Panc1 (cell line): ENCODE results near the gene FSTL4.

Experiments used
- POLR2AphosphoS5 ChIP-seq: IDR thresholded peaks from 2 replicates; pipeline ENCODE4 v1.6.1; 2012; ENCODE audit warnings: mild to moderate bottlenecking, low read depth, low read length, moderate library complexity
- SIN3A ChIP-seq: IDR thresholded peaks from 2 replicates; pipeline ENCODE4 v1.6.1; 2012; ENCODE audit warnings: low read depth, mild to moderate bottlenecking, low read length, moderate library complexity, borderline replicate concordance; ENCODE audit not compliant: insufficient read depth
- TCF7L2 ChIP-seq: IDR thresholded peaks from 2 replicates; pipeline ENCODE4 v1.6.1; 2011; ENCODE audit warnings: mild to moderate bottlenecking, low read depth, low read length, inconsistent platforms
- TF ChIP-seq, protein P1 (sequence below): fragments of 450-650 bp; IDR thresholded peaks from 2 replicates; pipeline ENCODE4 v1.5.1; 2017; ENCODE audit warnings: mild to moderate bottlenecking
- TF ChIP-seq, protein P2 (sequence below), 2 experiments: IDR thresholded peaks; 2 replicates each; pipeline ENCODE4 v1.6.1; 2011 to 2012; ENCODE audit warnings: low read depth in 2 of 2, control low read depth in 1 of 2, low read length in 1 of 2, mild to moderate bottlenecking in 1 of 2, moderate library complexity in 1 of 2; ENCODE audit not compliant: insufficient read depth in 1 of 2

DNA sequence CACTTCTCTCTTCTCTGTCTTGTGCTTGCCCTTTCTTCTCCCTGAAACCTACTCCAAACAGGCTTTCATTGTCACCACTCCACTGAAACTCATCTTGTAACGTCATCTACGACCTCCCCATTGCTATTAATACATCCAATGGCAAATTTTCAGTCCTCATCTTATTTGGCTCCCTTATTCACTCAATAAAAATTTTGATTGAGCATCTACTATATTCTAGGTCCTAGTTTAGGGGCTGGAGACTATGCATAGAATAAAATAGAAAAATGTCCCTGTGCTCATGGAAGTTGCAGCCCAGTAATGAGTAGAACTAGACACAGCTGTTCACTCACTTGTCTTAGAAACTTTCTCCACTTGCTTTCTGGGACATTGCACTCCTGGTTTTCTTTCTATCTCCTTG is 24.9 kb upstream of the FSTL4 start:
- no peak for TF ChIP-seq SIN3A
- TF ChIP-seq, protein P1, sequence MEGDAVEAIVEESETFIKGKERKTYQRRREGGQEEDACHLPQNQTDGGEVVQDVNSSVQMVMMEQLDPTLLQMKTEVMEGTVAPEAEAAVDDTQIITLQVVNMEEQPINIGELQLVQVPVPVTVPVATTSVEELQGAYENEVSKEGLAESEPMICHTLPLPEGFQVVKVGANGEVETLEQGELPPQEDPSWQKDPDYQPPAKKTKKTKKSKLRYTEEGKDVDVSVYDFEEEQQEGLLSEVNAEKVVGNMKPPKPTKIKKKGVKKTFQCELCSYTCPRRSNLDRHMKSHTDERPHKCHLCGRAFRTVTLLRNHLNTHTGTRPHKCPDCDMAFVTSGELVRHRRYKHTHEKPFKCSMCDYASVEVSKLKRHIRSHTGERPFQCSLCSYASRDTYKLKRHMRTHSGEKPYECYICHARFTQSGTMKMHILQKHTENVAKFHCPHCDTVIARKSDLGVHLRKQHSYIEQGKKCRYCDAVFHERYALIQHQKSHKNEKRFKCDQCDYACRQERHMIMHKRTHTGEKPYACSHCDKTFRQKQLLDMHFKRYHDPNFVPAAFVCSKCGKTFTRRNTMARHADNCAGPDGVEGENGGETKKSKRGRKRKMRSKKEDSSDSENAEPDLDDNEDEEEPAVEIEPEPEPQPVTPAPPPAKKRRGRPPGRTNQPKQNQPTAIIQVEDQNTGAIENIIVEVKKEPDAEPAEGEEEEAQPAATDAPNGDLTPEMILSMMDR, result no peak
- TF ChIP-seq TCF7L2, result no peak
- no peak for TF ChIP-seq POLR2AphosphoS5
- TF ChIP-seq, protein P2, sequence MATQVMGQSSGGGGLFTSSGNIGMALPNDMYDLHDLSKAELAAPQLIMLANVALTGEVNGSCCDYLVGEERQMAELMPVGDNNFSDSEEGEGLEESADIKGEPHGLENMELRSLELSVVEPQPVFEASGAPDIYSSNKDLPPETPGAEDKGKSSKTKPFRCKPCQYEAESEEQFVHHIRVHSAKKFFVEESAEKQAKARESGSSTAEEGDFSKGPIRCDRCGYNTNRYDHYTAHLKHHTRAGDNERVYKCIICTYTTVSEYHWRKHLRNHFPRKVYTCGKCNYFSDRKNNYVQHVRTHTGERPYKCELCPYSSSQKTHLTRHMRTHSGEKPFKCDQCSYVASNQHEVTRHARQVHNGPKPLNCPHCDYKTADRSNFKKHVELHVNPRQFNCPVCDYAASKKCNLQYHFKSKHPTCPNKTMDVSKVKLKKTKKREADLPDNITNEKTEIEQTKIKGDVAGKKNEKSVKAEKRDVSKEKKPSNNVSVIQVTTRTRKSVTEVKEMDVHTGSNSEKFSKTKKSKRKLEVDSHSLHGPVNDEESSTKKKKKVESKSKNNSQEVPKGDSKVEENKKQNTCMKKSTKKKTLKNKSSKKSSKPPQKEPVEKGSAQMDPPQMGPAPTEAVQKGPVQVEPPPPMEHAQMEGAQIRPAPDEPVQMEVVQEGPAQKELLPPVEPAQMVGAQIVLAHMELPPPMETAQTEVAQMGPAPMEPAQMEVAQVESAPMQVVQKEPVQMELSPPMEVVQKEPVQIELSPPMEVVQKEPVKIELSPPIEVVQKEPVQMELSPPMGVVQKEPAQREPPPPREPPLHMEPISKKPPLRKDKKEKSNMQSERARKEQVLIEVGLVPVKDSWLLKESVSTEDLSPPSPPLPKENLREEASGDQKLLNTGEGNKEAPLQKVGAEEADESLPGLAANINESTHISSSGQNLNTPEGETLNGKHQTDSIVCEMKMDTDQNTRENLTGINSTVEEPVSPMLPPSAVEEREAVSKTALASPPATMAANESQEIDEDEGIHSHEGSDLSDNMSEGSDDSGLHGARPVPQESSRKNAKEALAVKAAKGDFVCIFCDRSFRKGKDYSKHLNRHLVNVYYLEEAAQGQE (IDR thresholded peaks at IDR 0.05; ENCODE audit: insufficient read depth in 1 of 2, low read depth in 2 of 2, low read length in 1 of 2), result no peak
